Activated CD4-positive, alpha-beta memory T cell treated with anti-CD3 and anti-CD28 coated beads, Interleukin-2, amount 10 ng/mL, durations not matched to agents 7 days and 5 days (primary cell): ENCODE measurements around the gene TBCK. TPM values are rescaled to one million over a fixed set of nuclear protein-coding genes. Genes with fewer than 3 reads are reported as not detected.

Experiments
- total RNA-seq, 2 experiments: library from RNA; stranded (reverse); gene quantifications; one replicate each; pipeline ENCODE4 v1.2.3, GENCODE V29; 2021

TBCK gene
- total RNA-seq, 2 experiments from 2014 or later, result 25.4 to 26.8 TPM

Other genes starting within 250 kb of the TBCK start
- gene AIMP1, start 341 bp upstream of the TBCK start, total RNA-seq, result 10 to 100 TPM; 49.5 to 52.4 TPM
- not detected for gene GIMD1, start 52.6 kb upstream of the TBCK start, total RNA-seq